H9 (cell line): ENCODE measurements around the gene C1QTNF1. TPM values are rescaled to one million over a fixed set of nuclear protein-coding genes. Genes with fewer than 3 reads are reported as not detected.

Source experiments
- DNase-seq: peaks from one replicate; pipeline ENCODE4 v3.0.0-alpha.2; 2017
- H2AFZ ChIP-seq: one replicate; pipeline ENCODE4 v1.6.1; 2013; ENCODE audit warnings: mild to moderate bottlenecking, low read length, control low read depth, moderate library complexity
- H2AK5ac ChIP-seq: 2 replicates; pipeline ENCODE4 v1.6.1; 2013; ENCODE audit warnings: low read length, control low read depth, mixed read lengths; ENCODE audit not compliant: insufficient read length
- H2BK120ac ChIP-seq: one replicate; pipeline ENCODE4 v1.6.1; 2013; ENCODE audit warnings: low read depth, mild to moderate bottlenecking, low read length, control low read depth, inconsistent platforms; ENCODE audit not compliant: poor library complexity, severe bottlenecking
- H2BK12ac ChIP-seq: 2 replicates; pipeline ENCODE4 v1.6.1; 2013; ENCODE audit warnings: low read length, control low read depth, mixed read lengths, low read depth; ENCODE audit not compliant: insufficient read length
- H2BK15ac ChIP-seq: 2 replicates; pipeline ENCODE4 v1.6.1; 2013; ENCODE audit warnings: low read depth, low read length, control low read depth
- H2BK20ac ChIP-seq: one replicate; pipeline ENCODE4 v1.6.1; 2013; ENCODE audit warnings: low read depth, mild to moderate bottlenecking, low read length, control low read depth, inconsistent platforms; ENCODE audit not compliant: poor library complexity, severe bottlenecking
- H2BK5ac ChIP-seq: 2 replicates; pipeline ENCODE4 v1.6.1; 2013; ENCODE audit warnings: low read length, control low read depth, mixed read lengths; ENCODE audit not compliant: insufficient read length
- H3K14ac ChIP-seq: 2 replicates; pipeline ENCODE4 v1.6.1; 2013; ENCODE audit warnings: low read length, control low read depth; ENCODE audit not compliant: insufficient read depth
- H3K18ac ChIP-seq: 2 replicates; pipeline ENCODE4 v1.6.1; 2013; ENCODE audit warnings: low read depth, mild to moderate bottlenecking, mixed read lengths, low read length, control low read depth; ENCODE audit not compliant: insufficient read length
- H3K23ac ChIP-seq: 2 replicates; pipeline ENCODE4 v1.6.1; 2013; ENCODE audit warnings: low read length, control low read depth, mixed read lengths, low read depth; ENCODE audit not compliant: insufficient read length
- H3K23me2 ChIP-seq: 2 replicates; pipeline ENCODE4 v1.6.1; 2013; ENCODE audit warnings: low read depth, mild to moderate bottlenecking, mixed read lengths, low read length, control low read depth; ENCODE audit not compliant: insufficient read length, poor library complexity, severe bottlenecking
- H3K27ac ChIP-seq: 2 replicates; pipeline ENCODE4 v1.5.1; 2013; ENCODE audit warnings: low read length, control low read depth, mixed read lengths, low read depth; ENCODE audit not compliant: insufficient read length
- H3K27me3 ChIP-seq: 2 replicates; pipeline ENCODE4 v1.6.1; 2013; ENCODE audit warnings: low read length, control low read depth, inconsistent platforms; ENCODE audit not compliant: insufficient read depth
- H3K4ac ChIP-seq: 2 replicates; pipeline ENCODE4 v1.6.1; 2013; ENCODE audit warnings: low read depth, mild to moderate bottlenecking, control low read depth, inconsistent platforms, low read length, moderate library complexity
- H3K4me1 ChIP-seq: 2 replicates; pipeline ENCODE4 v1.6.1; 2013; ENCODE audit warnings: low read length, control low read depth, inconsistent platforms; ENCODE audit not compliant: insufficient read depth
- H3K4me2 ChIP-seq: 2 replicates; pipeline ENCODE4 v1.6.1; 2013; ENCODE audit warnings: low read length, control low read depth, mixed read lengths; ENCODE audit not compliant: insufficient read length, insufficient read depth
- H3K56ac ChIP-seq: 2 replicates; pipeline ENCODE4 v1.6.1; 2013; ENCODE audit warnings: low read depth, mild to moderate bottlenecking, mixed read lengths, low read length, control low read depth; ENCODE audit not compliant: insufficient read length
- H3K79me1 ChIP-seq: 2 replicates; pipeline ENCODE4 v1.6.1; 2013; ENCODE audit warnings: low read depth, mild to moderate bottlenecking, moderate library complexity, low read length, control low read depth, inconsistent platforms; ENCODE audit not compliant: insufficient read depth, poor library complexity, severe bottlenecking
- H3K79me2 ChIP-seq: 2 replicates; pipeline ENCODE4 v1.6.1; 2013; ENCODE audit warnings: low read length, control low read depth, inconsistent platforms; ENCODE audit not compliant: insufficient read depth
- H3K9ac ChIP-seq: 2 replicates; pipeline ENCODE4 v1.6.1; 2013; ENCODE audit warnings: low read length, control low read depth, mixed read lengths; ENCODE audit not compliant: insufficient read length; ENCODE audit errors: extremely low read depth
- H3K9me3 ChIP-seq: one replicate; pipeline ENCODE4 v1.6.1; 2013; ENCODE audit warnings: low read depth, low read length, inconsistent platforms; ENCODE audit not compliant: control insufficient read depth
- H3T11ph ChIP-seq: one replicate; pipeline ENCODE4 v1.6.1; 2013; ENCODE audit warnings: mild to moderate bottlenecking, low read length, control low read depth, inconsistent platforms
- H4K20me1 ChIP-seq: one replicate; pipeline ENCODE4 v1.6.1; 2013; ENCODE audit not compliant: control insufficient read depth, insufficient read length, insufficient read depth
- H4K5ac ChIP-seq: 2 replicates; pipeline ENCODE4 v1.6.1; 2013; ENCODE audit warnings: low read depth, mild to moderate bottlenecking, mixed read lengths, low read length, control low read depth; ENCODE audit not compliant: insufficient read length
- H4K8ac ChIP-seq: replicated peaks from 2 replicates; pipeline ENCODE4 v1.6.1; 2013; ENCODE audit warnings: low read length, control low read depth, mixed read lengths, low read depth; ENCODE audit not compliant: insufficient read length
- H4K91ac ChIP-seq: 2 replicates; pipeline ENCODE4 v1.6.1; 2013; ENCODE audit warnings: low read depth, mild to moderate bottlenecking, moderate library complexity, mixed read lengths, low read length, control low read depth; ENCODE audit not compliant: insufficient read length
- H3K27ac Mint-ChIP-seq, 3 experiments: 2 replicates in 2 of 3; 3 replicates in 1 of 3; pipeline ENCODE4 v1.8.0; 2020 to 2021; ENCODE audit warnings: mixed read lengths in 3 of 3, mild to moderate bottlenecking in 1 of 3, moderate library complexity in 1 of 3
- H3K27me3 Mint-ChIP-seq: 2 replicates; pipeline ENCODE4 v1.8.0; 2021; ENCODE audit warnings: low read depth, mild to moderate bottlenecking, moderate library complexity, mixed read lengths
- H3K36me3 Mint-ChIP-seq, 3 experiments: 2 replicates in 2 of 3; 3 replicates in 1 of 3; pipeline ENCODE4 v1.8.0; 2020 to 2021; ENCODE audit warnings: low read depth in 3 of 3, mixed read lengths in 3 of 3; ENCODE audit not compliant: insufficient read depth in 1 of 3
- H3K4me1 Mint-ChIP-seq, 2 experiments: 2 replicates each; pipeline ENCODE4 v1.8.0; 2020; ENCODE audit warnings: mixed read lengths in 2 of 2
- H3K4me3 Mint-ChIP-seq, 2 experiments: 2 replicates in 1 of 2; 3 replicates in 1 of 2; pipeline ENCODE4 v1.8.0; 2020 to 2021; ENCODE audit warnings: mild to moderate bottlenecking in 2 of 2, mixed read lengths in 2 of 2, moderate library complexity in 1 of 2
- H3K9me3 Mint-ChIP-seq, 2 experiments: 2 replicates in 1 of 2; 3 replicates in 1 of 2; pipeline ENCODE4 v1.8.0; 2020; ENCODE audit warnings: mild to moderate bottlenecking in 2 of 2, mixed read lengths in 2 of 2, moderate library complexity in 1 of 2
- WGBS: extraction: QIAGEN DNeasy Blood & Tissue Kit; methylation state at CpG from one replicate; pipeline ENCODE4 v1.1.7; 2013; ENCODE audit warnings: missing lambda C conversion rate, low lambda C conversion rate, mixed read lengths; ENCODE audit not compliant: insufficient read length; ENCODE audit errors: extremely low coverage; 5-methylcytosine and 5-hydroxymethylcytosine counted together
- total RNA-seq: library from RNA; stranded (reverse); gene quantifications from 2 replicates; pipeline ENCODE4 v1.2.1, GENCODE V29; 2021
- TF ChIP-seq, protein P1 (sequence below): fragments of 200-600 bp; sonication (generic); conservative IDR thresholded peaks from 3 replicates; pipeline ENCODE4 v1.8.0; 2021; ENCODE audit warnings: antibody characterized with exemption, mild to moderate bottlenecking

The C1QTNF1 gene
- total RNA-seq, 1 experiment from 2014 or later: 0.96 TPM

DNA sequence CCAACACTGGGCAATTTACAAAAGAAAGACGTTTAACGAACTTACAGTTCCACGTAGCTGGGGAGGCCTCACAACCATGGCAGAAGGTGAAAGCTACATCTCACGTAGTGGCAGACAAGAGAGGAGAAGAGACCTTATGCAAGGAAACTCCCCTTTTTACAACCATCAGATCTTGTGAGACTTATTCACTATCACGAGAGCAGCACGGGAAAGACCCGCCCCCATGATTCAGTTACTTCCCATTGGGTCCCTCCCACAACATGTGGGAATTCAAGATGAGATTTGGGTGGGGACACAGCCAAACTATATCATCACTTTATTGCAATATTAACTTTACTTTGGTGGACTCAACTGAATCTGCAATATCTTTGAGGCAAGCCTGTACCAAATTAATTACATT is 38.7 kb downstream of the C1QTNF1 start:
- Histone ChIP-seq H3K27ac (no peak overlapping the region), H3K4me2 (no peak overlapping the region), H2BK12ac (no peak overlapping the region), H3K23me2 (no peaks in the 10 kb centered on the region), H4K5ac (no peak overlapping the region), H3K27me3 (no peaks in the 10 kb centered on the region), H2AK5ac (no peak overlapping the region), H3K23ac (no peak overlapping the region), H4K8ac (no peak overlapping the region), H2BK5ac (no peak overlapping the region), H3T11ph (no peak overlapping the region), H2BK120ac (no peak overlapping the region), H3K9me3 (no peaks in the 10 kb centered on the region), H3K4me1 (no peaks in the 10 kb centered on the region), H4K20me1 (no peaks in the 10 kb centered on the region), H2BK20ac (no peak overlapping the region), H3K9ac (no peak overlapping the region), H3K14ac (no peak overlapping the region), H2AFZ (no peak overlapping the region), H2BK15ac (no peak overlapping the region), H3K79me2 (no peaks in the 10 kb centered on the region), H3K18ac (no peak overlapping the region), H3K56ac (no peak overlapping the region), H3K79me1 (no peaks in the 10 kb centered on the region), H3K4ac (no peak overlapping the region), H4K91ac (no peak overlapping the region)
- Mint-ChIP-seq H3K4me3 (no peak overlapping the region), H3K4me1 (peaks cover 2% of the 10 kb centered on the region in 2 experiments; a peak in 3 of 4 replicates), H3K36me3 (no peaks in the 10 kb centered on the region; a peak in 1 of 7 replicates), H3K9me3 (peaks cover 3 to 4% of the 10 kb centered on the region in 2 experiments; a peak in 4 of 5 replicates), H3K27ac (no peak overlapping the region), H3K27me3 (peaks cover 25% of the 10 kb centered on the region)
- TF ChIP-seq, protein P1, sequence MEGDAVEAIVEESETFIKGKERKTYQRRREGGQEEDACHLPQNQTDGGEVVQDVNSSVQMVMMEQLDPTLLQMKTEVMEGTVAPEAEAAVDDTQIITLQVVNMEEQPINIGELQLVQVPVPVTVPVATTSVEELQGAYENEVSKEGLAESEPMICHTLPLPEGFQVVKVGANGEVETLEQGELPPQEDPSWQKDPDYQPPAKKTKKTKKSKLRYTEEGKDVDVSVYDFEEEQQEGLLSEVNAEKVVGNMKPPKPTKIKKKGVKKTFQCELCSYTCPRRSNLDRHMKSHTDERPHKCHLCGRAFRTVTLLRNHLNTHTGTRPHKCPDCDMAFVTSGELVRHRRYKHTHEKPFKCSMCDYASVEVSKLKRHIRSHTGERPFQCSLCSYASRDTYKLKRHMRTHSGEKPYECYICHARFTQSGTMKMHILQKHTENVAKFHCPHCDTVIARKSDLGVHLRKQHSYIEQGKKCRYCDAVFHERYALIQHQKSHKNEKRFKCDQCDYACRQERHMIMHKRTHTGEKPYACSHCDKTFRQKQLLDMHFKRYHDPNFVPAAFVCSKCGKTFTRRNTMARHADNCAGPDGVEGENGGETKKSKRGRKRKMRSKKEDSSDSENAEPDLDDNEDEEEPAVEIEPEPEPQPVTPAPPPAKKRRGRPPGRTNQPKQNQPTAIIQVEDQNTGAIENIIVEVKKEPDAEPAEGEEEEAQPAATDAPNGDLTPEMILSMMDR: no peak
- no CpG with 5 or more reads among the region's 7 CpGs for WGBS
- DNase-seq: no peak
